NCI-H187 treated with DMSO at 0.1 percent for 48 hours (cell line): Measurements from ENCODE around the gene CUL4A.
"Not testable (repeated sequence)": the region's sequence is repeated elsewhere in the genome, so short reads cannot be mapped to it uniquely, and the experiment has no call there.

Experiments
- DNase-seq: peaks from one replicate; lab custom pipeline; 2025; lab: John Stamatoyannopoulos, UW

CUL4A gene

GRCh38 chr13:113209336-113209758 is at the start of gene CUL4A:
TSS of gene CUL4A (plus strand) at chr13:113209613. CDS start at chr13:113209628, 15 bp downstream.
- no peak for DNase-seq

GRCh38 chr13:113159701-113160100 is 49.7 kb upstream of the CUL4A start:
- no peak for DNase-seq

GRCh38 chr13:113160983-113161382 is 48.4 kb upstream of the CUL4A start:
- no peak for DNase-seq

DNA sequence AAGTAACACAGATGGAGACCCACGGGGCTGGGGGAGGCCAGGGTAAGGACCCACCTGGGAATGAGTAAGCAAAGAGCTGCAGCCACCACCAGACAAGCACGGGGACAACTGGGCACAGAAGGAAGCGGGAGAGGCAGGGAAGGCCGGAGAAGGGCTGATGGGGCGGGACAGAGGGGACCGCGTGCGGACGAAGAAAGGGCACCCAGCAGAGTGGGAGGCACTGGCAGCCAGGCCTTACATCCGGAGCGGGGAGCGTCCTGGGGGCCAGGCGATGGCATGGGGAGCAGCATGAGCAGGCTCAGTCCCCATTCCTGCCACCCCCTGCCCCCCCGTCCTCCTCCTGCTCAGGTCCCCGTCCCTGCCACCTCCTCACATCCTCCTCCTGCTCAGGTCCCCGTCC is 48.0 kb upstream of the CUL4A start:
- no peak for DNase-seq

- DNase-seq, result not testable (repeated sequence)
These were observed 47.4 kb upstream of the CUL4A start for GRCh38 chr13:113161975-113162374.

GRCh38 chr13:113162783-113163685 is 46.4 kb upstream of the CUL4A start:
- DNase-seq, result no peak

- DNase-seq, result no peak
These were observed 44.9 kb upstream of the CUL4A start for GRCh38 chr13:113164492-113164891.

GRCh38 chr13:113166266-113166665 is 43.1 kb upstream of the CUL4A start:
- no peak for DNase-seq

DNA sequence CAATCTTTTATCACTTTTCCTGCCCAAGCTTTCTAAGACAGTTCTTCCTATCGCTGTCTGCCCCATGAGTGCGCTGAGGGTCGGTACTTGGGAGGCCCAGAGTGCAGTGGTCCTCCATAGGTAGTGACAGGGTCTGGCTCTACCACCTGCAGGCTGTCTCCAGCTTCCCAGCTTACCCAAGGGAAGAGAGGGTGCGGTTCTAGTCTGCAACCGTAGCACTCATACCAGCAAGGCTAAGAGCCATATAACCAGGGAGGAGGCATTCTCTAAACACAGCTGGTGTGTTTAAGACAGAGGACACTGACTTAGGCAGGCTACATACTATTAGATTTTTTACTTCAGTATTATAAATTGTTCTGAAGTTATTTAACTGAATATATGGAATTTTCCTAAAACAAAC is 42.7 kb upstream of the CUL4A start:
- no peak for DNase-seq

- no peak for DNase-seq
These were observed 42.3 kb upstream of the CUL4A start for GRCh38 chr13:113167155-113167554.

GRCh38 chr13:113167575-113167974 is 41.8 kb upstream of the CUL4A start:
- no peak for DNase-seq

DNA sequence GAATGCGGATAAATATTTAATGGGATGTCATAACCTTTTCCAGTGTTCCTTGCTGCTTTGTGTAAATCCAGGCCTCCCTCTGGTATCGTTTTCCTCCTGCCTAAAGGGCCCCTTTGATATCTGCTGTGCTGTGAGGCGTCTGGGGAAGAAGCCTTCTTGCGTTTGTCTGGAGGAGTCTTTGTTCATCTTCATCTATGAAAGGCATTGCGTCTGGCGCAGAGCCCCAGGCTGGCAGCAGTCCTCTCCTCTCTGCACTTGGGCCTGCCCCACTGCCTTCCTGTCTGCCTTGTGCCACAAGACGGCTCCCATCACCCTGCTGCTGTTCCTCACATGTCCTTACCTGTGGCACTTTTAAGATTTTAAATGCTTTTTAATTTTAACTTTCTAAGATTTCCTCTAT is 41.2 kb upstream of the CUL4A start:
- DNase-seq, result no peak

DNA sequence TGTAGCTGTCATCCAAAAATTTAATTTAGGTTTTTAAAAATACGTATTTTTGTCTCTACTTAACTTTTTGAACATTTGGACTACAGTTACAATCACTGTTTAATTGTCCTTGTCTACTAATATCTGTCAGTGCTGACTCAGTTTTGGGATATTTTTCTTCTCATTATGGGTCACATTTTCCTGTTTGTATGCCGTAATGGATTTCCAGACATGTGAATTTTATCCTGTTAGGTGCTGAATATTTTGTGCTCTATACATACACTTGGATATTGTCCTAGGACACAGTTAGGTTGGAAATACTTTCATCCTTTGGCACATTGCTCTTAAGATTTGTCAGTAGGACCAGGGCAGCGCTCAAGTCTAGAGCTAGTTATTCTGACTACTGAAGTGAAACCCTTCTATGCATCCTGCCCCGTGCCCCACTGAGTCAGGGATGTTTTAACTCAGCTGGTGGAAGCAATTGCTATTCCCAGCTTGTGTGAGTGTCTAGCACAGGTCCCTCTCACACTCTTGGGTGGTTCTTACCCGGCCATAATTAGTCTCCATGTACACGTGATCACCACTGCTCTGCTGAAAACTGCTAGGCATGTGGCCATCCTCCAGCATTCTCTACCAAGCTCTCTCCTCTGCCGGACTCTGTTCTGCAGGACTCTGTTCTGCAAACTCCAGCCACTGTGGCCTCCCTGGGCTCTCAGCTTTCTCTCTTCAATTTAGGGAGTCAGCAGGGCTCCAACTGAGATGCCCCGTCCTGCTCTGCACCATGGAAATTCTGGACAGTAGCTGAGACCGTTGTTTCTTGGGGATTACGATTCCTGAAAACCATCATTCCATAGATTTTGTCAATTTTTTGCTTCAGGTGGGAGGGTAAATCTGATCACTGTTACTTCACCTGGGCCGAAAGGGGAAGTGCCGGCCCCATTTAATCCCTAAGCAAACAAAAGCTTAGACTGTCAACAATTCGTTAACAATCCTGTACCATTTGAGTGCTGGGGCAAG is 39.8 kb upstream of the CUL4A start:
- no peak for DNase-seq

DNA sequence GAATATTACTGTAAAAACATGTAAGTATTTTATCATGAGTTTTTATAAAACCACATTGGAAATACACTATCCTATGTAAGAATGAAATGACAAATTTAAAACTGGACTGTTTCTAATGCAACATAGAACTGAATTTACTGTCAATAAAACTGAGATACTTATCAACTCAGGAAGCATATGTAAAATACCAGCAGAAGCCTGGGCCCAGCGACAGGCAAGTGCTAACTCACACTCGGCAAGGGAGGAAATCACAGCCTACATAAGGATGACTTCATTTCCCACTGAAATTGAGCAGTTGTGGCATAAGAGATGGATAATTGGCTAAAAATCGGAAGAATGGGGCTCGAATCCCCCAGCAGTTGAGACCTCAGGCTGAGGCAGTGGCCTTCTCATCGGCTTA is 38.9 kb upstream of the CUL4A start:
- no peak for DNase-seq

DNA sequence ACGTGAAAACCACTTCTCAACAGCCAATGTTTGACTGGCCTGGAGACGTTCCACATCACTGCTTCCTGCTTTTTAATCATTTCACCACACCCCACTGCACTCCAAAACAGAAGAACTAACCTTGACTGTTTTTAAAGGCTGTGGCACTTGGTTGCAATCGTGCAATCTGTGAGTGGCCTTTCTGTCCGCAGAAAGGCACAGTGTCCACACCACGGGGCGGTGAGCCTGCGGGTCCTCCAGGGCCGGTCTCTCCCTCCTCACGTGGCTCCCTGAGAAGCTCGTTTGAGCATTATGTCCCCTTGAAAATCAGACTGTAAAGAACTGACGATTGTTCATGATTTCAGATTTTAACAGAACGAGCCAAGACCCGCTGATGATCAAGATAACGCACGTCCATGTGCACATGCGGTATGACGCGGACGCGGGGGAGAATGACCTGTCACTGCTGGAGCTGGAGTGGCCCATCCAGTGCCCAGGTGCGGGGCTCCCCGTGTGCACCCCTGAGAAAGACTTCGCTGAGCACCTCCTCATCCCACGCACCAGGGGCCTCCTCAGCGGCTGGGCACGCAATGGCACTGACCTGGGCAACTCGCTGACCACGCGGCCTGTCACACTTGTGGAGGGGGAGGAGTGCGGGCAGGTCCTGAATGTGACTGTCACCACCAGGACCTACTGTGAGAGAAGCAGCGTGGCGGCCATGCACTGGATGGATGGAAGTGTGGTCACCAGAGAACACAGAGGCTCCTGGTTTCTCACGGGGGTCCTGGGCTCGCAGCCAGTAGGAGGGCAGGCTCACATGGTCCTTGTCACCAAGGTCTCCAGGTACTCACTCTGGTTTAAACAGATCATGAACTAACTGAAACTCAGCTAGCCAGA is 37.9 kb upstream of the CUL4A start:
- DNase-seq, result no peak

- DNase-seq, result no peak
These were observed 36.9 kb upstream of the CUL4A start for GRCh38 chr13:113172419-113172926.

GRCh38 chr13:113176280-113176679 is 33.1 kb upstream of the CUL4A start:
- DNase-seq, result no peak

GRCh38 chr13:113176822-113177221 is 32.6 kb upstream of the CUL4A start:
- no peak for DNase-seq

- no peak for DNase-seq
These were observed 31.1 kb upstream of the CUL4A start for GRCh38 chr13:113178070-113178895.

DNA sequence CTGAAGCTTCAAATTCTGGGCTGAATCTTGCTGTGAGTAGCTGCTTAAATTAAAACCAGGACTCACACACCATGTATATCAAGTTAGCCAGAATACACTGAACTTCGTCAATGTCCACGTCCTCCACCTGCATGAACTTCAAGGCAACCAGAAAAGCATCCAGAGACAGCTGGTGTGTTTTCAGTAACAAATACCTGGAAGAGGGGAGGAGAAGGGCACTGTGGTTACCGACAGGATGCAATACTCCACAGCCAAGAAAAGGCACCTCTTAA is 30.6 kb upstream of the CUL4A start:
- no peak for DNase-seq
